SU-DHL-6 (cell line): ENCODE measurements around the gene HOMER2.

Source experiments
- EZH2phosphoT487 ChIP-seq: fragments of 200-600 bp; sonication (generic), shearing (Covaris generic); conservative IDR thresholded peaks from 2 replicates; pipeline ENCODE4 v1.6.1; 2018; ENCODE audit warnings: mild to moderate bottlenecking, antibody characterized with exemption, low read length, moderate library complexity, mixed read lengths
- TF ChIP-seq, protein P1 (sequence below): fragments of 200-600 bp; sonication (generic); IDR thresholded peaks from one replicate; pipeline ENCODE4 v1.5.1; 2017; ENCODE audit warnings: antibody characterized with exemption, mild to moderate bottlenecking, low read length, moderate library complexity; ENCODE audit not compliant: insufficient read depth, poor library complexity, severe bottlenecking

DNA sequence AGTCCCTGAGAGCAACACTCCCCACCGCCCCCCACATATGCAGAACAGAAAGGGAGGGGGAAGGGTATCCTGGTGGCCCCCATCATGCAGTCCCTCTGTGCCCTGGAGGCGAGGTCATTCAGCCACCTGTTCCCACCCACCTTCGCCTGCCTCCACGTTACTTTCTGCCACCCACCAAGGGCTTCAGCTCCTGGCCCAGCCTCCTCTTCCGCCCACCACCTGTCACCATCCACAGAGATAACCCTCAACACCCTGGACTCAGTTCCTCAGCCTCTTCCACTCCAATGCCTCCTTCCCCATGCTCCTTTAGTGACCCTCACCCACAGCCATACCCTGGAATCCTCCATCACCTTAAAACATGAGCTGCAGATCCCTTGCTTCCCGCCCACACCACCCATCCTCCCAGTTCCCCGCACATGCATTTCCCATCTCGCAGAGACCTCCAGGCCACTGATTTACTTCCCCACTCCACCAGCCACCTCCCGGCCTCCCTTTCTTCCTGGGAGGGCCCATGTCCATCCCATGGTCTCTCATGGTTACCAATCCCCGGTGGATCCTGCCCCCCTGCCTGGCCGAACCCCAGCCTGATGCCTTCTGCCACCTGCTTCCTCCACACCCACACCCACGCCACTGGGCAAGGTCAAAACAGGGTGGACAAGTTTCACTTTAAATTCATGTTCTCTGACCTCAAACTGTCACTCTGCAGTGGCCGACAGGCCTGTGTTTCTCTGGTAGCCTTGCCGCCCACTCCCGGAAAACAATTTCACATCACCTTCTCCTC is 18.2 kb downstream of the HOMER2 start:
- TF ChIP-seq, protein P1, sequence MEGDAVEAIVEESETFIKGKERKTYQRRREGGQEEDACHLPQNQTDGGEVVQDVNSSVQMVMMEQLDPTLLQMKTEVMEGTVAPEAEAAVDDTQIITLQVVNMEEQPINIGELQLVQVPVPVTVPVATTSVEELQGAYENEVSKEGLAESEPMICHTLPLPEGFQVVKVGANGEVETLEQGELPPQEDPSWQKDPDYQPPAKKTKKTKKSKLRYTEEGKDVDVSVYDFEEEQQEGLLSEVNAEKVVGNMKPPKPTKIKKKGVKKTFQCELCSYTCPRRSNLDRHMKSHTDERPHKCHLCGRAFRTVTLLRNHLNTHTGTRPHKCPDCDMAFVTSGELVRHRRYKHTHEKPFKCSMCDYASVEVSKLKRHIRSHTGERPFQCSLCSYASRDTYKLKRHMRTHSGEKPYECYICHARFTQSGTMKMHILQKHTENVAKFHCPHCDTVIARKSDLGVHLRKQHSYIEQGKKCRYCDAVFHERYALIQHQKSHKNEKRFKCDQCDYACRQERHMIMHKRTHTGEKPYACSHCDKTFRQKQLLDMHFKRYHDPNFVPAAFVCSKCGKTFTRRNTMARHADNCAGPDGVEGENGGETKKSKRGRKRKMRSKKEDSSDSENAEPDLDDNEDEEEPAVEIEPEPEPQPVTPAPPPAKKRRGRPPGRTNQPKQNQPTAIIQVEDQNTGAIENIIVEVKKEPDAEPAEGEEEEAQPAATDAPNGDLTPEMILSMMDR = no peak
- no peak for TF ChIP-seq EZH2phosphoT487
